OCI-LY3 (cell line): ENCODE data around the gene RREB1.
A peak's percentile ranks its signal among the peaks of the same experiment; 100 is the strongest.

Source experiments
- H2AFZ ChIP-seq: fragments of 200-600, 300-600 bp; shearing (Covaris generic); 2 replicates; pipeline ENCODE4 v1.6.0; 2014; ENCODE audit warnings: antibody characterized with exemption, low read depth, low read length
- H3K27ac ChIP-seq: fragments of 200-600, 300-600 bp; sonication (generic); 2 replicates; pipeline ENCODE4 v1.5.1; 2014; ENCODE audit warnings: mild to moderate bottlenecking, low read length, moderate library complexity, mixed read lengths
- H3K27me3 ChIP-seq: fragments of 200-600, 300-600 bp; sonication (generic); 2 replicates; pipeline ENCODE4 v1.6.1; 2014; ENCODE audit warnings: low read depth, low read length, mixed read lengths
- H3K36me3 ChIP-seq: fragments of 200-600, 300-600 bp; sonication (generic); replicated peaks from 2 replicates; pipeline ENCODE3; 2014; ENCODE audit warnings: low read depth, low read length, mixed read lengths
- H3K4me1 ChIP-seq: fragments of 300-600, 200-600 bp; sonication (generic); 2 replicates; pipeline ENCODE4 v1.6.1; 2014; ENCODE audit warnings: low read length, mixed read lengths
- H3K4me2 ChIP-seq: fragments of 200-600, 300-600 bp; sonication (generic); 2 replicates; pipeline ENCODE4 v1.6.1; 2014; ENCODE audit warnings: low read length, mixed read lengths
- H3K4me3 ChIP-seq: fragments of 300-600, 200-600 bp; sonication (generic); 2 replicates; pipeline ENCODE4 v1.5.1; 2014; ENCODE audit warnings: antibody characterized with exemption, mild to moderate bottlenecking, low read length, moderate library complexity
- H3K79me2 ChIP-seq: fragments of 300-600, 200-600 bp; shearing (Covaris generic); 2 replicates; pipeline ENCODE4 v1.6.1; 2014; ENCODE audit warnings: mild to moderate bottlenecking, low read length, mixed read lengths
- H3K9ac ChIP-seq: fragments of 300-600, 200-600 bp; shearing (Covaris generic); 2 replicates; pipeline ENCODE4 v1.6.0; 2014; ENCODE audit warnings: mild to moderate bottlenecking, low read length, moderate library complexity
- H3K9me3 ChIP-seq: fragments of 200-600, 300-600 bp; shearing (Covaris generic); 2 replicates; pipeline ENCODE4 v1.6.1; 2014; ENCODE audit warnings: low read length, mixed read lengths; ENCODE audit not compliant: insufficient read depth
- H4K20me1 ChIP-seq: fragments of 200-600, 300-600 bp; sonication (generic); 2 replicates; pipeline ENCODE4 v1.6.1; 2016; ENCODE audit warnings: low read length, mixed read lengths; ENCODE audit not compliant: insufficient read depth
- EZH2phosphoT487 ChIP-seq: fragments of 200-600 bp; shearing (Covaris generic); IDR thresholded peaks from 2 replicates; pipeline ENCODE4 v1.6.1; 2018; ENCODE audit warnings: antibody characterized with exemption, mixed run types, low read depth
- TF ChIP-seq, protein P1 (sequence below): fragments of 200-600, 300-600 bp; sonication (generic); IDR thresholded peaks from 2 replicates; pipeline ENCODE4 v1.5.1; 2014; ENCODE audit warnings: antibody characterized with exemption, low read length, low read depth

Gene RREB1

DNA sequence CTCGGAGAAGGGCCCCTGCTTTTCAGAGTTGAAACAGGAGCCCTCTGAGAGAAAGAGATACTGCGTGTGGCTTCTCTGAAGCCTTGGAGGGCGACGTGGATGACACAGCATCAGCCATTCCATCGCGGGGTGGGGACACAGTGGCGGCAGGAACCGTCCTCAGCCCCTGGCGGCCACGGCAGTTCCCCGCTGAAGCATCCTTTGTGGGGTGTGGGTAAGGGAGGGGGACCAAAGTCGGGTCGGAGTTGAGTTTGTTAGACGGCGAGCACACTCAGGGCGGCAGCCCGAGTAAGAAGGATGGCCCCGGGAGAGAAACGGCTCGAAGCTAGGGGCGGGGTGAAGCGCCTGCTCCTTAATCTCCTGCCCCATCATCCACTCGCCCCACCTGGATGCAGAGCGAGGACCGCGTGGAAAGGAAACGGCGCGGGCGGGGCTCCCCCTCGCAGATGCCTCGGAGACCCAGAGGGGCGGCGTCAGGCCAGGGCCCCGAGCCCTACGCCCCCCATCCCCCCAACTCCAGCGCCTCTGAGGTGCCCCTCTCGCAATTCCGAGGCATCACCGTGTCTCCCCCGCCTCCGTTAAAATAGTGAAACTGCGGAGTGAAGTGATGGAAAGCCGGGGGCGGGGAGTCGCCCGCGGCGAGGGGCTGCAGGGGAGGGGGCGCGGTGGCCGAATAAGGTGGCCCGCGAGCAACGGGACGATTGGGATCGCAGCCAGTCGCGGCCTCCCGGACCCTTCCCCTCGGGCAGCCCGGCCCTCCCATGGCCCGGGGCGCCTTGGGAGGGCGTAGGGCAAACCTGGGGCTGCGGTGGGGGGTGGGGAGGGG, 796 bp upstream of the RREB1 start:
- peaks cover 25% of the 10 kb centered on the region for H4K20me1 ChIP-seq
- peak overlapping the region; percentile 42; the same call in 1 of the 2 replicates for H2AFZ ChIP-seq

DNA sequence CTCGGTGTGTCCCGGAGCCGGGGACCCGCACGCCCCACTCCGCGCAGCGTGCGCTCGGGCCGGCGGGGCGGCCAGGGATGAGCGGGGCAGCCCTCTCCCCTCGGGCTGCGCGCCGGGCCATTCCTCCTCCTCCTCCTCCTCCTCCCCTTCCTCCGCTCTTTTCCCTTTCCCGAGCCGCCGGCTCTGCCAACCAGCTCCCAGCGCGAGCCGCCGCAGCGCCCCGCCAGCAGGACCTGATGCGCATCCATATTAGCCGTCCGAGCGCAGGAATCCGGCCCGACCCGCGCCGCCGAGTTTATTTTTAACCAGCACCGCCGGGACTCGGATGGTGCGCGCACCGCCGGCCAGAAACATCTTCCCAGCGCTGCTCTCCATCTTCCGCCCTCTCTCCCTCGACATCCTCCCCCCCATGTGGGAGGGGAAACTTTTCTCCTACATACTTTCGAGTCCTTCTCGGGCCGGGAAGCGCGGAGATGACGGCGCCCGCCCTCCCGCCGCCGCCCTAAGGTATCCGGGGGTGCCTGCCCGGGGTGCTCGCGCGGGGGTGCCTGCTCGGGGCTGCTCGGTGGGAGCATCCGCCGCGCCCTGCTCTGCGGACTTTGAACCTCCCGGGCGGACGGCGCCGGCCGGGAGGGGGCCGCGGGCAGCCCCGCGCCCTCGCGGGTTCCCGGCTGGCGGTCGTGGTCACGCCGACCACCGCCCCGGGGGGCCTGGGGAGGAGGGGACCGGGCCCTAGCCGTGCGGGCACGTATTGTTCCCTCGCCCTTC, 619 bp downstream of the RREB1 start:
- peak overlapping the region; percentile 100 for H3K4me3 ChIP-seq
- H3K9me3 ChIP-seq: no peaks in the 10 kb centered on the region
- H4K20me1 ChIP-seq: peaks cover 39% of the 10 kb centered on the region
- peak overlapping the region; percentile 99 for H3K9ac ChIP-seq
- TF ChIP-seq, protein P1, sequence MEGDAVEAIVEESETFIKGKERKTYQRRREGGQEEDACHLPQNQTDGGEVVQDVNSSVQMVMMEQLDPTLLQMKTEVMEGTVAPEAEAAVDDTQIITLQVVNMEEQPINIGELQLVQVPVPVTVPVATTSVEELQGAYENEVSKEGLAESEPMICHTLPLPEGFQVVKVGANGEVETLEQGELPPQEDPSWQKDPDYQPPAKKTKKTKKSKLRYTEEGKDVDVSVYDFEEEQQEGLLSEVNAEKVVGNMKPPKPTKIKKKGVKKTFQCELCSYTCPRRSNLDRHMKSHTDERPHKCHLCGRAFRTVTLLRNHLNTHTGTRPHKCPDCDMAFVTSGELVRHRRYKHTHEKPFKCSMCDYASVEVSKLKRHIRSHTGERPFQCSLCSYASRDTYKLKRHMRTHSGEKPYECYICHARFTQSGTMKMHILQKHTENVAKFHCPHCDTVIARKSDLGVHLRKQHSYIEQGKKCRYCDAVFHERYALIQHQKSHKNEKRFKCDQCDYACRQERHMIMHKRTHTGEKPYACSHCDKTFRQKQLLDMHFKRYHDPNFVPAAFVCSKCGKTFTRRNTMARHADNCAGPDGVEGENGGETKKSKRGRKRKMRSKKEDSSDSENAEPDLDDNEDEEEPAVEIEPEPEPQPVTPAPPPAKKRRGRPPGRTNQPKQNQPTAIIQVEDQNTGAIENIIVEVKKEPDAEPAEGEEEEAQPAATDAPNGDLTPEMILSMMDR: no peak
- TF ChIP-seq EZH2phosphoT487: no peak
- H3K79me2 ChIP-seq: peaks cover 59% of the 10 kb centered on the region
- H3K4me1 ChIP-seq: peaks cover 45% of the 10 kb centered on the region
- H3K27ac ChIP-seq: peak overlapping the region; percentile 82
- peak overlapping the region; percentile 68; the same call in 1 of the 2 replicates for H2AFZ ChIP-seq
- no peaks in the 10 kb centered on the region for H3K27me3 ChIP-seq
- peaks cover 8% of the 10 kb centered on the region for H3K36me3 ChIP-seq
- peak overlapping the region; percentile 86 for H3K4me2 ChIP-seq

More for the DNA sequence above, 796 bp upstream of the RREB1 start:
- peak overlapping the region; percentile 86 for H3K4me2 ChIP-seq
- H3K9ac ChIP-seq: peak overlapping the region; percentile 99
- peaks cover 45% of the 10 kb centered on the region for H3K79me2 ChIP-seq
- peak overlapping the region; percentile 82 for H3K27ac ChIP-seq
- peaks cover 31% of the 10 kb centered on the region for H3K4me1 ChIP-seq
- peak overlapping the region; percentile 100 for H3K4me3 ChIP-seq
- peaks cover 6% of the 10 kb centered on the region for H3K36me3 ChIP-seq
- no peaks in the 10 kb centered on the region for H3K27me3 ChIP-seq
- no peaks in the 10 kb centered on the region for H3K9me3 ChIP-seq
- no peak for TF ChIP-seq EZH2phosphoT487
- TF ChIP-seq, protein P1: no peak

DNA sequence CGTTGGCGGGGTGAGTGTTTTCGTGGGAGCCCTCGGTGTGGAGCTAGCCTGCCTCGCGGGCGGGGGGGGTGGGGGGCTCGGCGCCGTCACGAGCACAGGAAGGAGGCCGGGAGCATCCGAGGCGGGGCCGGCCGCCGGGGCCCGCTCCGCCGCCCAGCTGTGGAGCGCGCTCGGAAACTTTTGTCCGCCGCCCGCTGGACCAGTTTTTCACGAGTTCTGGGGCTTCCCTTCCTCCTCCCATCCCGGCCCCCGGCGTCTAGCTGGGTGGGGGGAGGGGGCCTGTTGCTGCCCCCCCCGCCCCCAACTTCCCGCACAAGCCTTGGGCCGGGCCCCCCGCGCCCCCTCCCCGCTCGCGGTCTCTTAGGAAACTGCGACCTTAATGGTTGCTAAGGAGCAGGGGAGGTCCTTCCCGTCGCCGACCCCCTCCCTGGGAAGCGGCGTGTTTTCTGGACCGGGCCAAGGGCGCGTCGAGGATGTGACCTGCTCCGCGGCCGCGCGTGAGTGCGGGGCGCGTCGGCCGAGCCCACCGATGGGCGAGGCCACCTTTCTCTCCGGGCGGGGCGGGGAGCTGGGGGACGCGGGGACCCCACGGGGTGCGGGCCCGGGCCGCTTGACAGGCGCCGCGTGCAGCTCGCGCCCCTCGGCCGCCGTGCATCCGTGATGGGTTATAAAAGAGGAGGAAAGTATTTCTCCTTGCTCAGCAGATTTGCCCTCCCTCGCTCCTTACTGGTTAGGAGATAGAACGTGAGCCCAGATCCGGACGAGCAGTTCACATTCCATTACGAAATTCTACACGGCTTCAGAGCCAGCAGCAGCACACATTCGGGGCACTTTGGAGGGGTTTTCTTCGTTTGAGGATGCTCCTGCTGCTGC, 1.4 kb downstream of the RREB1 start:
- peak overlapping the region; percentile 86 for H3K4me2 ChIP-seq
- H4K20me1 ChIP-seq: peaks cover 47% of the 10 kb centered on the region
- H3K9me3 ChIP-seq: no peaks in the 10 kb centered on the region
- H3K79me2 ChIP-seq: peaks cover 67% of the 10 kb centered on the region
- H3K4me3 ChIP-seq: peak overlapping the region; percentile 100
- H3K27ac ChIP-seq: peak overlapping the region; percentile 82; the same call in 1 of the 2 replicates
- peaks cover 10% of the 10 kb centered on the region for H3K36me3 ChIP-seq
- no peak for TF ChIP-seq EZH2phosphoT487
- TF ChIP-seq, protein P1: no peak
- peaks cover 49% of the 10 kb centered on the region for H3K4me1 ChIP-seq
- no peak overlapping the region for H2AFZ ChIP-seq
- no peaks in the 10 kb centered on the region for H3K27me3 ChIP-seq
- H3K9ac ChIP-seq: peak overlapping the region; percentile 99
